Type B pancreatic cell (in vitro differentiated cells): Measurements from ENCODE around the gene ZFAND6. TPM values are rescaled to one million over a fixed set of nuclear protein-coding genes. Genes with fewer than 3 reads are reported as not detected.

Experiments used
- DNase-seq: peaks from one replicate; pipeline ENCODE4 v3.0.0; 2021; ENCODE audit warnings: mixed read lengths; ENCODE audit not compliant: unreplicated experiment; ENCODE audit errors: extremely low spot score
- H3K27ac Mint-ChIP-seq: 2 replicates; pipeline ENCODE4 v1.8.0; 2021; ENCODE audit warnings: mild to moderate bottlenecking, mixed read lengths
- H3K27me3 Mint-ChIP-seq: 2 replicates; pipeline ENCODE4 v1.8.0; 2021; ENCODE audit warnings: mixed read lengths
- H3K36me3 Mint-ChIP-seq: 2 replicates; pipeline ENCODE4 v1.8.0; 2021; ENCODE audit warnings: mixed read lengths
- H3K4me1 Mint-ChIP-seq: one replicate; pipeline ENCODE4 v1.8.0; 2021; ENCODE audit warnings: mixed read lengths; ENCODE audit not compliant: unreplicated experiment
- H3K4me3 Mint-ChIP-seq: 2 replicates; pipeline ENCODE4 v1.8.0; 2021; ENCODE audit warnings: mild to moderate bottlenecking, mixed read lengths
- H3K9me3 Mint-ChIP-seq: 2 replicates; pipeline ENCODE4 v1.8.0; 2021; ENCODE audit warnings: mixed read lengths
- CTCF ChIP-seq: fragments of 200-600 bp; sonication (generic); conservative IDR thresholded peaks from 2 replicates; pipeline ENCODE4 v1.5.0; 2021; ENCODE audit warnings: antibody characterized with exemption, mild to moderate bottlenecking
- total RNA-seq: library from RNA; stranded (reverse); gene quantifications from 2 replicates; pipeline ENCODE4 v1.2.1, GENCODE V29; 2021; ENCODE audit warnings: low replicate concordance

ZFAND6 gene
- total RNA-seq, 1 donor from 2014 or later: 59.6 TPM

GRCh38 chr15:80160570-80161156 lies 101.2 kb downstream of the ZFAND6 start:
- Mint-ChIP-seq H3K27me3 (no peaks in the 10 kb centered on the region), H3K36me3 (peaks cover 29% of the 10 kb centered on the region), H3K4me1 (peaks cover 3% of the 10 kb centered on the region), H3K4me3 (no peak overlapping the region), H3K9me3 (no peaks in the 10 kb centered on the region), H3K27ac (peak overlapping the region; percentile 57)
- no peak for TF ChIP-seq CTCF
- DNase-seq: no peak

GRCh38 chr15:80161468-80162016 lies 102.1 kb downstream of the ZFAND6 start:
- H3K36me3 Mint-ChIP-seq: peaks cover 29% of the 10 kb centered on the region
- H3K4me1 Mint-ChIP-seq: no peaks in the 10 kb centered on the region
- H3K4me3 Mint-ChIP-seq: no peak overlapping the region
- H3K9me3 Mint-ChIP-seq: no peaks in the 10 kb centered on the region
- no peak for DNase-seq
- H3K27me3 Mint-ChIP-seq: no peaks in the 10 kb centered on the region
- peak overlapping the region; percentile 57 for H3K27ac Mint-ChIP-seq
- TF ChIP-seq CTCF: no peak

GRCh38 chr15:80162059-80162554 lies 102.6 kb downstream of the ZFAND6 start:
- TF ChIP-seq CTCF: no peak
- Mint-ChIP-seq H3K36me3 (peaks cover 29% of the 10 kb centered on the region), H3K27ac (no peak overlapping the region), H3K9me3 (no peaks in the 10 kb centered on the region), H3K4me1 (no peaks in the 10 kb centered on the region), H3K4me3 (no peak overlapping the region), H3K27me3 (no peaks in the 10 kb centered on the region)
- no peak for DNase-seq

- peaks cover 29% of the 10 kb centered on the region for H3K36me3 Mint-ChIP-seq
- no peaks in the 10 kb centered on the region for H3K4me1 Mint-ChIP-seq
- H3K4me3 Mint-ChIP-seq: no peak overlapping the region
- TF ChIP-seq CTCF: no peak
- no peaks in the 10 kb centered on the region for H3K9me3 Mint-ChIP-seq
- DNase-seq: no peak
- H3K27me3 Mint-ChIP-seq: no peaks in the 10 kb centered on the region
- H3K27ac Mint-ChIP-seq: no peak overlapping the region
Observed at GRCh38 chr15:80163217-80163616, 103.7 kb downstream of the ZFAND6 start.

- Mint-ChIP-seq H3K4me1 (no peaks in the 10 kb centered on the region), H3K4me3 (no peak overlapping the region), H3K27me3 (no peaks in the 10 kb centered on the region), H3K9me3 (no peaks in the 10 kb centered on the region), H3K27ac (no peak overlapping the region), H3K36me3 (peaks cover 32% of the 10 kb centered on the region)
- TF ChIP-seq CTCF: no peak
- DNase-seq: no peak
Observed at GRCh38 chr15:80163897-80164296, 104.4 kb downstream of the ZFAND6 start.
